Measurements from ENCODE around the gene DYSF. TPM values are rescaled to one million over a fixed set of nuclear protein-coding genes. Genes with fewer than 3 reads are reported as not detected.

DYSF gene
- total and polyA plus RNA-seq, 2 donors (not counting 3 experiments of a cell fraction or from before 2014, with no cell fraction given), result 50.9 to 152 TPM

GRCh38 chr2:71692621-71693277, 239.4 kb downstream of the DYSF start:
- no peak for FAIRE-seq
- no peak overlapping the region for H3K27ac ChIP-seq (ENCODE audit: insufficient read depth, low read depth, low read length)
- CTCF ChIA-PET, result interaction anchor here (0.9 to 2.0 kb wide), 3 partner anchors 50 to 105 kb away, joined by 3 to 9 read pairs (median 4); no protein-coding TSS in a partner anchor
- no peak overlapping the region for H3K4me3 ChIP-seq (replicated peaks in 1 of 3; ENCODE audit: insufficient read depth in 1 of 3, low read depth in 1 of 3, low read length in 3 of 3)
- H3K9me3 ChIP-seq (replicated peaks; ENCODE audit: control insufficient read depth, insufficient read depth, low read length), result no peaks in the 10 kb centered on the region
- no peaks in the 10 kb centered on the region for H3K79me2 ChIP-seq (ENCODE audit: control insufficient read depth, insufficient read depth, low read length)
- no peaks in the 10 kb centered on the region for H3K4me1 ChIP-seq (ENCODE audit: control insufficient read depth, extremely low read depth, insufficient read depth, low read length)
- peaks cover 0 to 8% of the 10 kb centered on the region in 2 experiments for H3K36me3 ChIP-seq (ENCODE audit: control insufficient read depth in 2 of 2, extremely low read depth in 1 of 2, insufficient read depth in 2 of 2, low read length in 2 of 2)
- no peak overlapping the region for H3K9ac ChIP-seq (replicated peaks; ENCODE audit: extremely low read depth, insufficient read depth, low read length)
- DNase-seq (ENCODE audit: low read depth, low spot score), result no peak
- TF ChIP-seq JUN (IDR thresholded peaks at IDR 0.05; ENCODE audit: borderline replicate concordance, insufficient read depth, insufficient read length, low read depth) (no peak), EZH2 (IDR thresholded peaks at IDR 0.05; ENCODE audit: borderline replicate concordance, low read depth, low read length, severe bottlenecking) (no peak), FOS (IDR thresholded peaks at IDR 0.05; ENCODE audit: borderline replicate concordance, insufficient read depth, low read length) (no peak)
- no peaks in the 10 kb centered on the region for H4K20me1 ChIP-seq (replicated peaks; ENCODE audit: control insufficient read depth, extremely low read depth, insufficient read depth, low read length)
- H3K9me1 ChIP-seq (replicated peaks; ENCODE audit: control insufficient read depth, extremely low read depth, insufficient read depth, low read length), result no peaks in the 10 kb centered on the region
- no peaks in the 10 kb centered on the region for H3K27me3 ChIP-seq (ENCODE audit: control insufficient read depth in 2 of 2, insufficient read depth in 2 of 2, low read length in 2 of 2)
- no peak overlapping the region for H2AFZ ChIP-seq (ENCODE audit: low read depth, low read length)
- dilution Hi-C loops (cut with MboI; ENCODE audit: extremely low pct_ligation_motif_present, low sequenced_read_pairs), result no loop called here
- POLR2A ChIA-PET, result no interaction called here
- intact Hi-C loops (cut with micrococcal nuclease), result no loop called here
- no TSS peak for BruUV-seq (replicated peaks)
- no peak overlapping the region for H3K4me2 ChIP-seq (ENCODE audit: insufficient read depth, low read length)

GRCh38 chr2:71693286-71694270, 240.2 kb downstream of the DYSF start:
- Histone ChIP-seq H2AFZ (ENCODE audit: low read depth, low read length) (no peak overlapping the region), H3K27me3 (ENCODE audit: control insufficient read depth in 2 of 2, insufficient read depth in 2 of 2, low read length in 2 of 2) (no peaks in the 10 kb centered on the region), H3K9ac (replicated peaks; ENCODE audit: extremely low read depth, insufficient read depth, low read length) (no peak overlapping the region), H3K9me3 (replicated peaks; ENCODE audit: control insufficient read depth, insufficient read depth, low read length) (no peaks in the 10 kb centered on the region), H3K4me2 (ENCODE audit: insufficient read depth, low read length) (no peak overlapping the region), H3K79me2 (ENCODE audit: control insufficient read depth, insufficient read depth, low read length) (no peaks in the 10 kb centered on the region), H3K4me1 (ENCODE audit: control insufficient read depth, extremely low read depth, insufficient read depth, low read length) (no peaks in the 10 kb centered on the region), H3K9me1 (replicated peaks; ENCODE audit: control insufficient read depth, extremely low read depth, insufficient read depth, low read length) (no peaks in the 10 kb centered on the region), H3K36me3 (ENCODE audit: control insufficient read depth in 2 of 2, extremely low read depth in 1 of 2, insufficient read depth in 2 of 2, low read length in 2 of 2) (peaks cover 0 to 2% of the 10 kb centered on the region in 2 experiments), H3K4me3 (replicated peaks in 1 of 3; ENCODE audit: insufficient read depth in 1 of 3, low read depth in 1 of 3, low read length in 3 of 3) (no peak overlapping the region), H3K27ac (ENCODE audit: insufficient read depth, low read depth, low read length) (no peak overlapping the region), H4K20me1 (replicated peaks; ENCODE audit: control insufficient read depth, extremely low read depth, insufficient read depth, low read length) (no peaks in the 10 kb centered on the region)
- FAIRE-seq (no peak), DNase-seq (ENCODE audit: low read depth, low spot score) (no peak)
- TF ChIP-seq MAX (IDR thresholded peaks at IDR 0.05; ENCODE audit: insufficient read depth, insufficient read length), result no peak
- no peak for TF ChIP-seq JUN (IDR thresholded peaks at IDR 0.05; ENCODE audit: borderline replicate concordance, insufficient read depth, insufficient read length, low read depth)
- no peak for TF ChIP-seq POLR2A (IDR thresholded peaks at IDR 0.05; ENCODE audit: low read depth, low read length)
- no peak for TF ChIP-seq GATA2 (IDR thresholded peaks at IDR 0.05; ENCODE audit: insufficient read depth, insufficient read length, low read depth, low read length)
- TF ChIP-seq FOS (IDR thresholded peaks at IDR 0.05; ENCODE audit: borderline replicate concordance, insufficient read depth, low read length), result no peak
- no peak for TF ChIP-seq EZH2 (IDR thresholded peaks at IDR 0.05; ENCODE audit: borderline replicate concordance, low read depth, low read length, severe bottlenecking)
- TF ChIP-seq CTCF (IDR thresholded peaks at IDR 0.05; ENCODE audit: extremely low read depth in 1 of 2, insufficient read depth in 1 of 2, low read depth in 1 of 2, low read length in 2 of 2), result no peak
- no peak for TF ChIP-seq POLR2AphosphoS5 (IDR thresholded peaks at IDR 0.05; ENCODE audit: insufficient read depth, low read depth, low read length)
- TF ChIP-seq MYC (IDR thresholded peaks at IDR 0.05; ENCODE audit: low read depth, low read length), result no peak
- intact Hi-C loops (cut with micrococcal nuclease) (no loop called here), dilution Hi-C loops (cut with MboI; ENCODE audit: extremely low pct_ligation_motif_present, low sequenced_read_pairs) (no loop called here)
- POLR2A ChIA-PET, result no interaction called here
- CTCF ChIA-PET, result interaction anchor here (0.7 to 1.5 kb wide), 3 partner anchors 15 to 103 kb away, joined by 3 to 4 read pairs (median 4); no protein-coding TSS in a partner anchor
- no TSS peak for BruUV-seq (replicated peaks)

All from endothelial cell of umbilical vein (primary cell).